T-helper 1 cell treated with Interleukin-12 subunit alpha and Interleukin-12 subunit beta and Interleukin-4 antibody, amounts not matched to agents 30 μg/mL and 1 μg/mL, for 36 hours (primary cell): ENCODE data around the gene TIAM2.
"Not testable (repeated sequence)": the region's sequence is repeated elsewhere in the genome, so short reads cannot be mapped to it uniquely, and the experiment has no call there.

ENCODE experiments used
- H3K27ac Mint-ChIP-seq: one replicate; pipeline ENCODE4 v1.8.0; 2021; ENCODE audit warnings: mild to moderate bottlenecking, mixed read lengths
- H3K27me3 Mint-ChIP-seq: one replicate; pipeline ENCODE4 v1.8.0; 2021; ENCODE audit warnings: low read depth, mixed read lengths
- H3K36me3 Mint-ChIP-seq: one replicate; pipeline ENCODE4 v1.8.0; 2021; ENCODE audit warnings: low read depth, mixed read lengths
- H3K4me1 Mint-ChIP-seq: one replicate; pipeline ENCODE4 v1.8.0; 2021; ENCODE audit warnings: low read depth, mixed read lengths
- H3K4me3 Mint-ChIP-seq: one replicate; pipeline ENCODE4 v1.8.0; 2021; ENCODE audit warnings: mild to moderate bottlenecking, moderate library complexity, mixed read lengths
- H3K9me3 Mint-ChIP-seq: one replicate; pipeline ENCODE4 v1.8.0; 2021; ENCODE audit warnings: mixed read lengths

Gene TIAM2

DNA sequence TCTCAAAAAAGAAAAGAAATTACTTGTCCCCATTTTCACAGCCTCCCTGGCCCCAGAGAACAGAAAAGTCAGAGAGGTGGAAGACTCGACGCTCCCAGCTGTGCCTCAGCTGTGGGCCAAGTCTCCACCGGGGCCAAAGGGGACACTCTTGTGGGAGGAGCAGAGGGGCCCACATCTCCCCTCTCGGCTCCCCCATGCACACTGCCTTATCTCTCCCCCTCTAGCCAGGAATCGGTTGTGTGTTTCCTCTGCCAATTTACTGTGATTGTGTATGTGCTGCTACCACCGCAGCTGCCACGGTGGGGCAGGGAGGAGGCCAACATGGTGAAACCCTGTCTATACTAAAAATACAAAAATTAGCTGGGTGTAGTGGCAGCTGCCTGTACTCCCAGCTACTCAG is 8.4 kb downstream of the TIAM2 start:
- Mint-ChIP-seq H3K4me3 (no peak overlapping the region), H3K4me1 (no peaks in the 10 kb centered on the region), H3K9me3 (no peaks in the 10 kb centered on the region), H3K27ac (no peak overlapping the region), H3K36me3 (no peaks in the 10 kb centered on the region), H3K27me3 (no peaks in the 10 kb centered on the region)

DNA sequence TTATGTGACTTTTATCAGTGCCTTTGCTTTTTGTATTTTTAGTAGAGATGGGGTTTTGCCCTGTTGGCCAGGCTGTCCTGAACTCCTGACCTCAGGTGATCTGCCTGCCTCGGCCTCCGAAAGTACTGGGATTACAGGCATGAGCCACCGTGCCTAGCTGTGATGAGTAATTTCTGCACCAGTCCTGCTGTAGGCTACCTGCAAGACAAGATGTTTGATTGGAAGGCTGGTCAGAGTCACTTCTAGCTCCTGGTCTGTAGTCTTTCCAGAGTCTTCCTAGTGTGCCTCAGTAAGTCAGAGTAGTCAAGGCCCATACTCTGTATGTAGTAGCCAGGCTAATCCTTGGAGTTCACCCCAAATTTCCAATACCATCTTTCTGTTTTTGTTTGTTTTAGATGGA is 8.9 kb downstream of the TIAM2 start:
- Mint-ChIP-seq H3K27ac (no peak overlapping the region), H3K4me1 (no peaks in the 10 kb centered on the region), H3K4me3 (no peak overlapping the region), H3K36me3 (no peaks in the 10 kb centered on the region), H3K9me3 (no peaks in the 10 kb centered on the region), H3K27me3 (no peaks in the 10 kb centered on the region)

DNA sequence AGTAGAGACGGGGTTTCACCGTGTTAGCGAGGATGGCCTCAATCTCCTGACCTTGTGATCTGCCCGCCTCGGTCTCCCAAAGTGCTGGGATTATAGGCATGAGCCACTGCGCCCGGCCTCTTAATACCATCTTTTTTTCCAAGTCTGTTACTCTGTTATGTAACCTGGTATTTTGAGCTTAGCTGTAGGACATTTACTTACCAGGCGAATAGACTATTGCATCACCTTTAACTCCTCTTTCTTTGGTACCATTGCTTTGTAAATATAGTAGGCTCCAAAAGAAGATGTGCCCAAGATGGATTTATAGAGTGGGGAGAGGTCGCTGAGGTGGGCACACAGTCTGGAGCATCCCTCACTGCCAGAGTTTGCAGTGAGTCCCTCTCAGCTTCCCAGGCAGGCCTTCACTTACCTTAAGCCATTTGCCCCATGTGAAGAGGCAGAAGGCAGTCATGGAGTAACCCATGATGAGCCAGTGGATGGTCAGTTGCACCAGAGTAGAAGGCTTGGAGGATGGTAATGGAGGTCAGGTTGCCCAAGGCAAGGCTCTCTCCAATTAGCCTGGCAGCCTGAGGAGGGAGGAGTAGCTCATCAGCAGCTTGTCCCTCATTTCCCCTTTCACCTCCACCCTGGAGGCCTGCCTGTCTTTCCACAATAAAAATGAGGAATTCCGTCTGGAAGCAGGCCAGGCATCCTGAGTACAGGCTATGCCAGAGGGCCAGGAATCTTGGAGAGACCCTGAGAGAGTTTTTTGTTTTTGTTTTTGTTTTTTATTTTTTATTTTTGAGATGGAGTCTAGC is 9.7 kb downstream of the TIAM2 start:
- H3K4me1 Mint-ChIP-seq = no peaks in the 10 kb centered on the region
- no peaks in the 10 kb centered on the region for H3K9me3 Mint-ChIP-seq
- no peak overlapping the region for H3K4me3 Mint-ChIP-seq
- H3K27ac Mint-ChIP-seq = no peak overlapping the region
- H3K36me3 Mint-ChIP-seq = no peaks in the 10 kb centered on the region
- no peaks in the 10 kb centered on the region for H3K27me3 Mint-ChIP-seq

DNA sequence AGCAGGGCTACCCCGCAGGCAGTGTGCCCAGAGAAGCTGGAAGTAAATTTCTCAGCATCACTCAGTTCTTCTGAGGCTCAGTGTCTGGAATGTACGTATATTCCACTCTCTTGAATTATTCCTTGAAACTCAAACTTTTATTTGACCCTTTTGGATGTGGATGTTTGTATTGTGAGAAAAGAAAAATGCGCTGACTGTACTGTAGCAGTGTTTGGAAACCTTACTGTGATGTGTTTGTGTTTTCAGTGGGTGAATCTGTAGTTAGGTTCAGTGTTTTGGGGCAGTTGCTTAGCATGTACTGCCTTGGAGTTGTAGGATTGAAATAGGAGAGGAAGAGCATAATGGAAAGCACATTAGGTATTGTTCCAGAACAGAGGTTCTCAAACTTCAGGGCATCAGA is 13.5 kb downstream of the TIAM2 start:
- Mint-ChIP-seq H3K4me3 (no peak overlapping the region), H3K36me3 (no peaks in the 10 kb centered on the region), H3K27me3 (no peaks in the 10 kb centered on the region), H3K9me3 (no peaks in the 10 kb centered on the region), H3K27ac (no peak overlapping the region), H3K4me1 (peaks cover 2% of the 10 kb centered on the region)

DNA sequence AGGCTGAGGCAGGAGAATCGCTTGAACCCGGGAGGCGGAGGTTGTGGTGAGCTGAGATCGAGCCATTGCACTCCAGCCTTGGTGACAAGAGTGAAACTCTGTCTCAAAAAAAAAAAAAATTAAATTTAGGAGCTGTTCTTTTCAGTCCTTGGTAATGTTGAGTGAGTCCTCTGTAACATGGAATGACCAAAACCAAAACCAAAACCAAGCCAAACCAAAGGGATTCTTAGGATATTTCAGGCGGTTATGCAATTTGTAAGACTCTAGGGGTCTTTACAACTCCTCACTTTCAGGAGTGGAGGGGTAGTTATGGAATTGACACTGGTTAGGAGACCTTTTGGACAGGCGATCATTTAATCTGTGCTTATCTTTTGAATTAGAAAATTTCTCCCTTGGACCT is 15.8 kb downstream of the TIAM2 start:
- H3K9me3 Mint-ChIP-seq = no peaks in the 10 kb centered on the region
- H3K27ac Mint-ChIP-seq = no peak overlapping the region
- no peak overlapping the region for H3K4me3 Mint-ChIP-seq
- H3K27me3 Mint-ChIP-seq = no peaks in the 10 kb centered on the region
- peaks cover 4% of the 10 kb centered on the region for H3K4me1 Mint-ChIP-seq
- H3K36me3 Mint-ChIP-seq = no peaks in the 10 kb centered on the region

DNA sequence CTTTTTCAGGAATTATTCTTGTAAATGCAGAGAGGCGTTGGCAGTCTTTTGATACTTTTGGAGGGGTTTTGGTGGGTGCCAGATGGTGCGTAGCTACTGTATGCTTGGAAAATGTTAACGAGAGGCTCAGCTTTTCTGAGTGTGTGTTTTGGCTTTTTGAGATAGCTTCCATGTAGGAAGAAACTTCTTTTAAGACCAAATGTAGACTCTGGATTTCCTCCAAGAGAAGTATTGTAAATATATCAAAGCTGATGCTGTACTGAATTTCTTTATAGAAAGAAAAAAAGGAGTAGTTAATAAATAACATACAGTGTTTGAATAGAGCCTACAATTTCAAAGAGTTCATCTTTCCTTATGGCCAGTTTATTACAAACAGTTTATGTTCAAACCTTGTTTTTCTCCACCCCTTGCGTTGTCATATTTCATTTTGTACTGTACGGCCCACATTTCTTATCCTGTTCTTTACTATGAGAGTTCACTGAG is 16.7 kb downstream of the TIAM2 start:
- peaks cover 4% of the 10 kb centered on the region for H3K4me1 Mint-ChIP-seq
- H3K27ac Mint-ChIP-seq = no peak overlapping the region
- H3K9me3 Mint-ChIP-seq = no peaks in the 10 kb centered on the region
- H3K4me3 Mint-ChIP-seq = no peak overlapping the region
- no peaks in the 10 kb centered on the region for H3K27me3 Mint-ChIP-seq
- H3K36me3 Mint-ChIP-seq = no peaks in the 10 kb centered on the region

DNA sequence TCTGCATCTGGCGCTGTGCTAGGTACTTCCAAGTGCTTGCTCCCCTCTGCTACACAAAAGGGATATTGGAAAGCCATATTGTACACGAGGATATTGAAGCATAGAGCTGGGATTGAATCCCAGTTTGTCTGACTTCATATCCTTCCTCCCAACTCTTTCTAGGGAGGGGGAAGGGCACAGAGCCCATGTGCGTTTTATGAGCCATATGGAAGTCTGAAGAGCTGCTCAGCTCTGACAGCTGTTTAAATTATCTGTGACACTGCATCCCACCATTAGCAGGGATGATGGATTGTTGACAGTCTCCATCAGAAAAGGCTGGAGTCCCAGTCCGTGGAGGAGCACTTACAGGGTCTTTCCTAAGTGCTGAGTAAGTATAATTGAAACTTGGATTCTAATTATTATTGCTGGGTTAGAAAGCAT is 18.4 kb downstream of the TIAM2 start:
- Mint-ChIP-seq H3K4me3 (no peak overlapping the region), H3K27ac (no peak overlapping the region), H3K36me3 (no peaks in the 10 kb centered on the region), H3K27me3 (no peaks in the 10 kb centered on the region), H3K4me1 (peaks cover 6% of the 10 kb centered on the region), H3K9me3 (no peaks in the 10 kb centered on the region)

DNA sequence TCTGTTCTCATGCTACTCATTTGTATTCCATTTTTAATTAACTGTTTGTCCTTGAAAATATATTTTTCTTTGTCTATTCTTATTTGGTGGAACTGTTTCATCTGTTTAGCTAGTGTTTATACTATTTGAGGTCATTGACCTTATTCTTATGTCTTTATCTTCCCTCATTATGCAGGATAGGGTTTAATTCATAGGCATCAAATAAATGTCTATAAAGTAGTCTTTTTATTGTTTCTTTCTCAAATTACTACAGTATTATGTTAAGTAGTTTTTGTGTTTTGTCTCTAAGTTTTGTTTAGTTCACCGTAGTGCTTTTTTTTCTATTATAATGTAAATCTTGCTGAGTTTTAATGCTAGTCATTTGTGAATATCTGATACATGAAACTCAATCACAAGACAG is 19.0 kb downstream of the TIAM2 start:
- H3K36me3 Mint-ChIP-seq = no peaks in the 10 kb centered on the region
- H3K27ac Mint-ChIP-seq = no peak overlapping the region
- H3K27me3 Mint-ChIP-seq = no peaks in the 10 kb centered on the region
- peaks cover 6% of the 10 kb centered on the region for H3K4me1 Mint-ChIP-seq
- H3K9me3 Mint-ChIP-seq = no peaks in the 10 kb centered on the region
- no peak overlapping the region for H3K4me3 Mint-ChIP-seq

DNA sequence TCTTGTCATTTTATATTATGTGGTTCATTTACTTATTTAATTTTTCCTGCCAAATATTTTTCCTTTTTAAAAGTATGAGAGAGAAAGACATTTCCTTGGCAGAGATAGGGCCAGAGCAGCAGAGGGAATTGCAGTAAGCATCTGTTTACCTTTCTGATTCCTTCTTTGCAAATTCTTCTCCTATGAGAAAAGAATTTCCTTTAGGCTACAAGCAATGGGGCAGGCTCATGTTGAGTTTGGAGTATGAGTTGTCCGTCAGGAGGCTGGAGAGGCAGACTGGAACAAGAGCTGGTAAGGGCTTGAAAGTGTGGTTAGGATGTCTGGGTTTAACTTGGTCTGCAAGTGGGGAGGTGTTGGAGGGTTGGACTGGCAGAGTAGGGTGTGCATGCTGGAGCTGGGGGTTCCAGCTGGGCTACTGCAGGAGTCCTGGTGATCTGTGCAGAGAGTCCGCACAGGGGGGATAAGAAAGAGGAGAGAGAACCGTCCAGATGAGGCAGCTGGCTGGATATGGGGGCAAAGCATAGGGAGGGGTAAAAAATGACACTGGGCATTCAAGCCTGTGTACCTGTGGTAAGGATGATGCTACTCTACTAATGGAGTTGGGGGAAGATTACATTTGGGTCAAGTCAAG is 19.7 kb downstream of the TIAM2 start:
- no peaks in the 10 kb centered on the region for H3K27me3 Mint-ChIP-seq
- H3K4me1 Mint-ChIP-seq = peaks cover 6% of the 10 kb centered on the region
- H3K4me3 Mint-ChIP-seq = no peak overlapping the region
- H3K27ac Mint-ChIP-seq = no peak overlapping the region
- no peaks in the 10 kb centered on the region for H3K9me3 Mint-ChIP-seq
- no peaks in the 10 kb centered on the region for H3K36me3 Mint-ChIP-seq

DNA sequence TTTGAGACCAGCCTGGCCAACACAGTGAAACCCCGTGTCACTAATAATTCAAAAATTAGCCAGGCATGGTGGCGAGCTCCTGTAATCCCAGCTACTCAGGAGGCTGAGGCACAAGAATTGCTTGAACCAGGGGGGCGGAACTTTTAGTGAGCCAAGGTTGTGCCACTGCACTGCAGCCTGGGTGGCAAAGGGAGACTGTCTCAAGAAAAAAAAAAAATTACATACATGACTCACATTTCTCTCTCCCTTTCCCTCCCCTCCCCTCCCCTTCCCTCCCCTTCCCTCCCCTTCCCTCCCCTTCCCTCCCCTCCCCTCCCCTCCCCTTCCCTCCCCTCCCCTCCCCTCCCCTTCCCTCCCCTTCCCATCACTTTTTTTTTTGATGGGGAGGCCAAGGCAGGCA is 23.3 kb downstream of the TIAM2 start:
- not testable (repeated sequence) for H3K9me3 Mint-ChIP-seq, H3K27ac Mint-ChIP-seq, H3K4me3 Mint-ChIP-seq, H3K27me3 Mint-ChIP-seq, H3K36me3 Mint-ChIP-seq, H3K4me1 Mint-ChIP-seq

DNA sequence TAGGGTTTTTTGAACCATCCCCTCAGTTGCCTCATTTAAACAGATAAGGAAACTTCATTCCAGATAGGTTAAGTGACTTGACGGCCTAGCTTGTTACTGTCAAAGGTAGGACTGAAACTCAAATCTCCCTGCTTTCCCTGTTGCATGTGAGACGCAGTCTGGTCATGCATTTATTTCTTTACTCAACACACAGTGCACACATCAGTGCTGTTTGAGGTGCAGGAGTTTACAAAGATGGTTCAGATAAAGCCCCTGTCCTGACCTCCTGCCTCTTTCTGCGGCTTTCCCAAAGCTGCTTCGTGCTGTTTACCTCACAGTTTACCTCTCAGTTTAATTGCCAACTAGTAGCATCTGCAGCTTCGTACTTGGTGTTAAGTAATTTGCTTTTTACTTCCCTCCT is 26.6 kb downstream of the TIAM2 start:
- no peak overlapping the region for H3K27ac Mint-ChIP-seq
- H3K4me1 Mint-ChIP-seq = peaks cover 2% of the 10 kb centered on the region
- no peak overlapping the region for H3K4me3 Mint-ChIP-seq
- H3K9me3 Mint-ChIP-seq = no peaks in the 10 kb centered on the region
- H3K36me3 Mint-ChIP-seq = no peaks in the 10 kb centered on the region
- no peaks in the 10 kb centered on the region for H3K27me3 Mint-ChIP-seq

DNA sequence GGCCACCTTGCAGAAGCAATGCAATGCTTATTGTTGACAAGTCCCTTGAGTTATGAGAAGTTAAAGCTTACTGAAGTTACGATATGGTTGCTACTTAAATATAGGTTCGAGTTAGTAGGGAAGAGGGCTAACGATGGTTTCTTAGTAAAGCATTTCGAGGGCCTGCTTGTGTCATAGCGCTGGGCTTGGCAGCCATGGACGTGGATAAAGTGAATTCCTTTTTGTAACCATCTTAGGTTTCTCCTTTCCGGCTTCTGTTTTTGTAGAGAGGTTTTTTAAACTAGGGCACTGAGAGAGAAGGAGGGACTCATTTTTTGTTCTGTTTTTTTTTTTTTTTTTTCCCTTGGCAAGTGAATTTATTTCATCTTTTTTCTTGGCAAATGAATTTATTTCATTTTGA is 27.6 kb downstream of the TIAM2 start:
- no peak overlapping the region for H3K27ac Mint-ChIP-seq
- H3K4me3 Mint-ChIP-seq = no peak overlapping the region
- H3K36me3 Mint-ChIP-seq = no peaks in the 10 kb centered on the region
- H3K27me3 Mint-ChIP-seq = no peaks in the 10 kb centered on the region
- H3K4me1 Mint-ChIP-seq = no peaks in the 10 kb centered on the region
- H3K9me3 Mint-ChIP-seq = no peaks in the 10 kb centered on the region

DNA sequence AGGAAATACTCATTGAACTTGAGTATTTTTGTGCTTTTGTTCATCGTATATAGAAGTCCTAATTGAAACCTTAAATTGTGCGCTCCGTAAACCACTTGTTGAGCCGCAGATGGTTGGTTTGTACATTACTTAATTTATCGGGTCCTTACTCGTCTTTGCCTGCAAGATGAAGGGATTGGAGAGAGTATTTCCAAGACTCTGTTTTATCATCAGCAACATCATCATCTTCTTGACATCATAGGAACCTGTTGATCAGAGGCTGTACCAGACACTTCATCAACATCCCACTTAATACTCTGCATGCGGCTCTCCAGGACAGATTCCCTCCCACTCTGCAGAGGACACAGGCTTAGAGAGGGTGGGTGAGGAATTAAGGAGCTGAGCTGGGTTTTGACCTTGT is 28.6 kb downstream of the TIAM2 start:
- H3K27ac Mint-ChIP-seq = no peak overlapping the region
- no peaks in the 10 kb centered on the region for H3K27me3 Mint-ChIP-seq
- no peaks in the 10 kb centered on the region for H3K4me1 Mint-ChIP-seq
- H3K4me3 Mint-ChIP-seq = no peak overlapping the region
- no peaks in the 10 kb centered on the region for H3K9me3 Mint-ChIP-seq
- H3K36me3 Mint-ChIP-seq = no peaks in the 10 kb centered on the region

DNA sequence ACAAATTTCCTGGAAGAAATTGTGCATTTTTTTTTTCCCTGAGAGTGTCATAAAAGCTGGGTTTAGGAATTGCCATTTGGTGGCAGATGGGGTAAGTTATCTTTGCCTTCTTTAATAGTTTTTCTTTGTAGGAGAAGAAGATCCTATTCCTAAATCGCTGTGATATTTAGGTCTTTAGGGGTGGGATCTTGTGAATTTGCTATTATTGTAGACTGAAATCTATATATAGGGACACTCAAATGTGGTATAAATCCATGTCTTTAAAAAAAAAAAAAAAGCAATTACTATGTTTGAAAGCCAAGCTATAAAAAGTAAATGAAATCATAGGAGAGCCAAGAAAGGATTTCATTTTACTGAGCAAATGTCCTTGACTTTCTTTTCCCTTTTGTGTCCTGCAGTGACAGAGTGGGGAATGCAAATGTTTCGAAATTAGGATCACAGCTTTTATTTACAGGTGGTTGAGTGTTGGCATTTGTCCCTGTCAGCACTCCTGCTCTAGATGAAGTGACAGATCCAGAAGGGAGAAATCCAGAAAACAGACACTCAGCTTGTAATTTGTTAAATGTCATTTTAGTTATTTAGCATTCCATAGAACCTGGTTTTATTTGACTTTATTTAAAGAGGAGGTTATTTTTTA is 29.4 kb downstream of the TIAM2 start:
- Mint-ChIP-seq H3K9me3 (no peaks in the 10 kb centered on the region), H3K27me3 (no peaks in the 10 kb centered on the region), H3K4me3 (no peak overlapping the region), H3K4me1 (no peaks in the 10 kb centered on the region), H3K36me3 (no peaks in the 10 kb centered on the region), H3K27ac (no peak overlapping the region)

DNA sequence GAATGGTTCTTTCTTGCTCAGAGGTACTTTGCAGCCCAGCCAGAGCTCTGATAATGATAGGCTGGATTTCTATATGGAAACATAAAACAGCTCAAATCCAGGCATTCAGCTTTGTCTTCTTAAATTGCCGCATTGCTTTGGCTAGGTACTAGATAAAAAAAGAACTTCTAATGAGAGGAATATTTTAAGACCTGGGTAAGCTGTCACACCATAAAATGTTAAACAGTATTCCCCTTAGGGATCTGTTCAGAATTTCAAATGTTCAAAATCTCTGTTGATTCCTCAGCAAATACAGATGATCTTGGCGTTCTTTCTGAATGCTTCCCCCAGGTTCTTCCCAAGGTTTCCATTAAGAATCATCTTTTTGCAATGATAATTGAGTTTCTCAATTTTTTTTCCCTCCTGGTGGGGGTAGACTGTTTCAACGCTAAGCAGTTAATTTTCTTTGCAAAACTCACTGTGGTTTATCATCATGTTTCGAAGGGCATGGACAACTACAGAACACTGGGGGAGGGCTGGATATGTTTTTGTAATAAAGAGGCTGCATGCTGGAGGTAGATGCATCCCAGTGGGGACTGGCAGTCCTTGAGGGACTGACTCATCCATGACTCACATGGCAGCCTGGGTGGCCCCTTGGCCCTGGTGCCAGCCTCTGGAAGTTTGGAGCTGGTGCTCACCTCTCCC is 31.0 kb downstream of the TIAM2 start:
- Mint-ChIP-seq H3K36me3 (no peaks in the 10 kb centered on the region), H3K9me3 (no peaks in the 10 kb centered on the region), H3K27ac (no peak overlapping the region), H3K4me3 (no peak overlapping the region), H3K4me1 (no peaks in the 10 kb centered on the region), H3K27me3 (no peaks in the 10 kb centered on the region)
